HTR-8/SVneo (cell line): ENCODE data around the gene RNF43.
A peak's percentile ranks its signal among the peaks of the same experiment; 100 is the strongest.

Source experiments
- DNase-seq: peaks from one replicate; pipeline ENCODE4 v3.0.0; 2011; ENCODE audit warnings: low spot score, mixed read lengths; ENCODE audit not compliant: insufficient read length
- FAIRE-seq: peaks from 2 replicates; lab custom pipeline; 2011; peaks lifted over from hg19 to GRCh38; lab: Jason Lieb, UNC

Gene RNF43

DNA sequence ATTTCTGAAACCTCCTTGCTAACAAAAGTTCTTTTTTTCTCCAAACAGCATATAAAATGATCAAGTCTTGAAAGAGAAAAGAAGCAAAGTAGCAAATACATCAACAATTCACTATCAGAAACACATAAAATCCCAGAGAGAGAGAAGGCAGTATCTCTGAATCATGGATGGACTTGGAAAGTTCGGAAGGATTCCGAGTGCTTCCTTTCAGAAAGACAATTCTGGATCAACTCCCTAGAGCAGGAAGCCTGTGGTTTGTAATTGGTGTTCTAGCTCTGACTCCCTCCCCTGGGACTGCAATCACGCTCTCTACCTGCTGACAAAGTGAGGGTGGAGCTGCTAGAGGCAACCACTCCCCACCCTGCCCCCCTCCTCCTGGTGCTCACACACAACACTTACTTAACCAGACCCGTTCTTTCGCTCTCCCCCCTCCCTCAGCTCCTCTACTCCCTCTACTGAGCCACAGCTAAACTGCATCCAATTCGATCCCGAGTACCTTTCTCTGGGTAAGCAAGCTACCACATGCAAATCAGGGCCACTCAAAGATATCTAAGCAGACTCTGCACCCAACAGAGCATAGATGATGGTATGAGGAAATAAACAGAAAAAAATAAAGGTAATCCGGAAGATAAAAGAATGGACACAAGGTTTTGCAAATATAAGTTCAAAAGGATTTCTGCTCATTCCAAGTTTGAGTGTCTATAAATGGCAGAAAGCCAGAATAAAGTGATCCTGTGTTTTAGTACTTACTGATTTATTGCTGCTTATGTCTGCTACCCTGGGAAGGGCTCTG lies at the start of gene RNF43:
Gene RNF43, minus strand, starts transcription at position 235 of the 793 bp plus-strand sequence. CDS start 1,957 bp downstream, outside the sequence.
- DNase-seq (peak; percentile 95), FAIRE-seq (peak; percentile 97)

DNA sequence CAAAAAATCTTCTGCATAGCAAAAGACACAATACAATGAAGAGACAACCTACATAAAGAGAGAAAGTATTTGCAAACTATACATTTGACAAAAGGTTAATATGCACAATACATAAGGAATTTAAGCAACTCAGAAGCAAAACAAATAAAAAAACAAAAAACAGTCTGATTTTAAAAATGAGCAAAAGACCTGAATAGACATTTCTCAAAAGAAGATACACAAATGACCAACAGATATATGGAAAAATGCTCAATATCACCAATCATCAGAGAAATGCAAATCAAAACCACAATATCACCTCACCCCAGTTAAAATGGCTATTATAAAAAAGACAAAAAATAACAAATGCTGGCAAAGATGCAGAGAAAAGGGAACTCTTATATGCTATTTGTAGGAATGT lies 38.2 kb upstream of the RNF43 start:
- no peak for FAIRE-seq

DNA sequence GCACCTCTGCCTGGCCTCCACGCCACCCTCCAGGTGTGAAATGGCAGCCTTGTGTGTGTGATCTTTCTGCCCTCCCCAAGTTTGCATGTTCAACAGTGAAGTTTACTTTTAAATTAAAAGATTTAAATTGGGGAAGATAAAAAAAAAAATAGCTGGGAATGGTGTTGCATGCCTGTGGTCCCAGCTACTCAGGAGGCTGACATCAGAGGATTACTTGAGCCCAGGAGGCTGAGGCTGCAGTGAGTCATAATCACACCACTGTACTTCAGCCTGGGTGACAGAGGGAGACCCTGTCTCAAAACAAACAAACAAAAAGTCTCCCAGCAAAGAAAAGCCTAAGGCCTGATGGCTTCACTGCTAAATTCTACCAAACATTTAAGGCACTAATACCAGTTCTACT lies 35.4 kb upstream of the RNF43 start:
- FAIRE-seq (no peak), DNase-seq (no peak)

More for the DNA sequence above, 38.2 kb upstream of the RNF43 start:
- no peak for DNase-seq

DNA sequence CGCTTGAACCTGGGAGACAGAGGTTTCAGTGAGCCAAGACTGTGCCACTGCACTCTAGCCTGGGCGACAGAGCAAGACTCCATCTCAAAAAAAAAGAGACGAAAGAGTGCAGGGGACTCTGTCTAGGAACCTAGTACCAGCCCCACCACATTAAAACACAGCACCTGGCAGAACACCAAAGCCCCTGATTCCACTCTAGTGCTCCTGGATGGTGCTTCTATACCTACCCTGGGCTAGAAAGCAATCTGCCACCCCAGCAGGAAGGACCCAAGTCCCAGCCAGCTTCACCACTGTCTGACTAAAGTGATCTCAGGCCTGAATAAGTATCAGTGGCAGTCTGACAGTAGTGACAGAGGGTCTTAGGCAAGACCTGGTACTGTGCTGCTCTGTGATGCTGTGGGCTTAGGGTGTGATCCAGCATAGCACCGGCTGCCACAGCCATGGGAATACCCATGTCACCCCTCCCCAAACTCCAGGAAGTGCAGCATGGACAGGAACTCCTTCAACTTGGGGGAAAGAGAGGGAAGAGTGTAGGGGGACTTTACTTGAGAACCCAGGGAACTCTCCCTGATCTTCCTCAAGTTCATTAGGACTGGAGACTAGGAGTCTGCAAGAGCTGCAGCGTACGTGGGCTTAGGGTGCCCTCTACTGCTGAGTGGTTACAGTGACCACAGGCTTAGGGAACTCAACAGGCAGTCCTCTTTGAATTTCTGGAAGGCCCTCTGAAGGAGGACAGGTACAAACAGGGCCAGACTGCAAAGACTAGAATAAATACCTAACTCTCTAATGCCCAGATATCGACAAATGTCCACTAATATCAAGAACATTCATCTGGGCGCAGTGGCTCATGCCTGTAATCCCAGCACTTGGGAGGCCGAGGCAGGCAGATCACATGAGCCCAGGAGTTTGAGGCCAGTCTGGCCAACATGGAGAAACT lies 30.0 kb upstream of the RNF43 start:
- FAIRE-seq, result peak; percentile 83
- DNase-seq, result peak; percentile 91

DNA sequence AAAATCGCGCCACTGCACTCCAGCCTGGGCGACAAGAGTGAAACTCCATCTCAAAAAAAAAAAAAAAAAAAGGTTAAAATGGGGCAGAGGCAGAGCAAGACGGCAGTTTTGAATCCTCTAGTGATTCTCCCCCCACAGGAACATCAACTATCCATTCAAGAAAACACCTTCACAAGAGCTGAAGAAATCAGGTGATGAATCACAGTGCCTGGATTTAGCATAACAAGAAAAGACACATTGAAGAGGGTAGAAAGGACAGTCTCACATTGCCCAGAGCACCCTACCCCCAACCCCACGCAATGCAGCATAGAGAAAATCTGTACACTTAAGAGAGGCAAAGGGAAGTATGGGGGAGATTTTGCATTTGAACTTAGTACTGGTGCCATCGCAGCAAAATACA lies 28.8 kb upstream of the RNF43 start:
- no peak for DNase-seq
- FAIRE-seq, result peak; percentile 48

DNA sequence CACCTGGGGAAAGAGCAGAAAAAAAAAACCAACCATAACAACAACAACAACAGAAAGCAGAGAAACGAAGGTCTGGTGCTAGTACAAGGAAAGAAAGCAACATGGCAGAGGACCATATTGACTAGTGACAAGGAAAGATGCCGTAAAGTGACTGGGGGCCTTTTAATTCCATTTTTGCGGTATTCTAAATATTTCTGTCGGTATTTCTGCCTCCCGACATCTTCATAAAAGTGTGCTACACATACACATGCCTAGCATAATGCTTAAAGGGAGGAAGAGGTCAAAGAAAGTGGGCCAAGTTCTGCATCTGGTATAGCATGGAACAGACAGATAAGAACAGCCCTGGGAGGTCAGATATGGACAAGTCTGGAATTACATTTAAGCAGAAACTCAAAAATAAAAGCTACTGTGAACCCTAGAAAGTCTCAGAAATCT lies 19.5 kb upstream of the RNF43 start:
- DNase-seq, result no peak
- FAIRE-seq, result no peak

DNA sequence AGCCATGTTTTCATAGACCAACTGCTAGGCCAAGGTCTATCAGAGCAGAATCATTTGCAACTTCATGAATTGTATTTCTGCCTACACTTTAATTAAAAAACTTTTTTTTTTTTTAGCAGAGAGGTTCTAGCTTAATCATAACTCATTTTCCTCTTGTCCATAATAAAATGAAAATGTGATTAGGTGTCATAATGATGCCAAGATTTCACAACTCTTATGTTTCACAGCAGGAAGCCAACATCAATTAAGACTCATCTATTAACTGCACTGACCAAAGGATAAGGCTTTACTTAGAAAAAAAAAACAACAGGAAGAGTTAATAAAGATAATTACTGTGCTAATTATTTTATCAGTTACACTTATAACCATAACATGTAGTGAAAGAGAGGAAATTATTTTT lies 18.9 kb upstream of the RNF43 start:
- DNase-seq (no peak), FAIRE-seq (peak; percentile 23)

DNA sequence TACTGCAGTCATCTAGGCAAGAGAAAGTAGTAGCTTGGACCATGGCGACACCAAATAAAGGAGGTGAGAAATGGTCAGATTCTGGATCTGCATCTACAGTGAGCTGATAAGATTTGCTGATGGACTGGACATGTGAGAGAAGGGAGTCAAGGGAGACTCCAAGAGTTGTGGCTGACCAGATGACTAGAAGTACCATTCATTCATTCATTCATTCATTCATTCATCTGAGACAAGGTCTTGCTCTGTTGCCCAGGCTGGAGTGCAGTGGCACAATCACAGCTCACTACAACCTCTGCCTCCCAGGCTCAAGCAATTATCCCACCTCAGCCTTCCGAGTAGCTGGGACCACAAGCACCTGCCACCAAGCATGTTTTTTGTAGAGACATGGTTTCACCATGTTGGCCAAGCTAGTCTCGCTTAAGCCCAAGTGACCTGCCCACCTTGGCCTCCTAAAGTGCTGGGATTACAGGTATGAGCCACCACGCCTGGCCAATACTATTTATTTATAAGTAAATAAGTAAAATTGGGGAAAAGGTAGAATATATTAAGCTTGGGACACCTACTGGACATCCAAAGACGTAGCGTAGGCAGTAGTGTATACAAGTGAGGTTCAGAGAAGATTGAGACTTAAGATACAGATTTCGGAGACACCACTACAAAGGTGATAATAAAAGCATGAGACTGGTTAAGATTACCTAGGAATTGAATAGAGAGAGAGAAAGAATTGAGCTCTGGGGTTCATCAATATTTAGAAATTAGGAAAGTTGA lies 15.7 kb upstream of the RNF43 start:
- DNase-seq (no peak), FAIRE-seq (peak; percentile 67)

DNA sequence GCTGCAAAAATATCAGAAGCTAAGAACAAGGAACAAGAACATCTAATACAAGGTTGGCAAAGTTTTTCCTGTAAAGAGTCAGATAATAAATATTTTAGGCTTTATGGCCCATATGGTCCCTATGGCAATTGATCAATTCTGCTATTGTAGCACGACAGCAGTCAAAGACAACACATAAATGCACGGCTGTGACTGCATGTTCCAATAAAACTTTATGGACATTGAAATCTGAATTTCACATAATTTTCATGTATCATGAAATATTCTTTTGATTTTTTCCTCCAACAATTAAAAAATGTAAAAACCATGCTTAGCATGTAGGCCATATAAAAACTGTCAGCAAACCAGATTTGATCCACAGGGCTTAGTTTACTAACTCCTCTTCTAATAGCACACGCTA lies 10.5 kb upstream of the RNF43 start:
- FAIRE-seq, result peak; percentile 38

DNA sequence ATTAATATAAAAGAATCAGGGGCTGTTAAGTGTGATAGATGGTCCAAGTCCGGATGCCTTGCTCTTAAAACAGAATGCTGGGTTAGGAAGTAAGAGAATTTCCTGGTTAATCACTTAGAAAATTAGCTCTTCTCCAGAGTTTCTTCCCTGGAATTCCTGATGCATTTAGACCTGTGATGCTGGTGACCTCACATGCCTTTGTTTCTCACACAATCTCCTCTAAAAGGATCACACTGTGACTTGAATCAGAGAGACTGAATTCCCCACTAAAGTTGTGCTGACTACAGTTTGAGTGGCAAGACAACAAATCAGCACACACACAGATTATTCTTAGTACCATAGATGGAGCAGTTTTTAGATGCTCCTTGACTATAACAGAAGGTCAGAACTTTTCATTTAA lies 4.4 kb upstream of the RNF43 start:
- no peak for DNase-seq
- no peak for FAIRE-seq

More for the DNA sequence above, 10.5 kb upstream of the RNF43 start:
- DNase-seq, result no peak

DNA sequence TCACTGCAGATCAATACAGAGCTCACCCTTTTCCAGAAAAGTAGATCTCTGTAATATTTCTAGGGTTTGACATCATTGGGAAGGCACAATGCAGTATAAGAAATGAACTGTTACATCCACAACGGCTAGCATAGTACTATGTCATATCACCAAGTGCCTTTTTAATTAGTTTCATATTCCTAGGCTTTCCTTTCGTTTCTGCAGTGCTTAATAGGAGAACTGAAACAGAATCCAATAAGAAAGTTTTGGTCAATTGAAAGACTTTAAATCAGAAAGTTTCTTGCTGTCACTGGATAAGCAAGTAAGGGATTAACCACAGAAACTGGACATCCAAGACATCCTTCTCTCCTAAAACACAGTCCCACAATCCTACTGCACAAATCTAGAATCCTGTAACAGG lies 3.5 kb upstream of the RNF43 start:
- no peak for DNase-seq
- no peak for FAIRE-seq

DNA sequence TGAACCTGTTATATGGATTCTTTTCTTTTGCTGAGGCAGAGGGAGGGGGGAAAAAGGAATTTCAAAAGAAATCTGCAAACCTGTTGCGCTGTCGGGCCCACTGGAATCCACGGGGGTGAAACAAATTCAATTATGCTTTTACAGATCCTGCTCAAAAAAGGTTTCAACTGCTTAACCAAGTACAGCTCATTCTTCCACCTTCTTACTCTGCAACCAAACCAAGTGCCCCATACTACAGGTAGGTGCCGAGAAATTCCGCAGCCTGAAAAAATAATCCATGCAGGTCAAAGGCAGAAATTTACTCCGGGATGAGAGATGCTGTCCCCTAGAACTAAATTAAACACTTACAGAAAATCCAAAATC lies 416 bp downstream of the RNF43 start:
- FAIRE-seq, result peak; percentile 23
- DNase-seq, result no peak

DNA sequence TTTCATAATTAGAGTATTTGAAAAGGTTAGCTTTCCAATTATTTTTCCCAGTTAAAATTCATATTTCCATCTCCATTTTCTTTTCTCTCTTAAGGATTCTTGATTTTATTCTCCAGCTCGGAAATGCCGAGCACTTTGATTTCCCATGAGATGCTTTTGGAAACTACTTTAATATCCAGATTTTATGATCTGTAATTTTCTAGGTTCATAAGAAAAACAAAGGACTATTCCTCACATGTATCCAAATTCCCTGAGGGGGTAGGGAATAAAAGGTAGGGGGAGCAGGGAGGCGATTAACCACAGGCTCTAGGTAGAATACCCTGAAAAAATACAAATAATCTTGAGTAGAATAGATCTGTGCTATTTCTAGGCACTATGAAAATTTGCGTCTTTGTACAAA lies 938 bp downstream of the RNF43 start:
- DNase-seq (no peak), FAIRE-seq (no peak)

DNA sequence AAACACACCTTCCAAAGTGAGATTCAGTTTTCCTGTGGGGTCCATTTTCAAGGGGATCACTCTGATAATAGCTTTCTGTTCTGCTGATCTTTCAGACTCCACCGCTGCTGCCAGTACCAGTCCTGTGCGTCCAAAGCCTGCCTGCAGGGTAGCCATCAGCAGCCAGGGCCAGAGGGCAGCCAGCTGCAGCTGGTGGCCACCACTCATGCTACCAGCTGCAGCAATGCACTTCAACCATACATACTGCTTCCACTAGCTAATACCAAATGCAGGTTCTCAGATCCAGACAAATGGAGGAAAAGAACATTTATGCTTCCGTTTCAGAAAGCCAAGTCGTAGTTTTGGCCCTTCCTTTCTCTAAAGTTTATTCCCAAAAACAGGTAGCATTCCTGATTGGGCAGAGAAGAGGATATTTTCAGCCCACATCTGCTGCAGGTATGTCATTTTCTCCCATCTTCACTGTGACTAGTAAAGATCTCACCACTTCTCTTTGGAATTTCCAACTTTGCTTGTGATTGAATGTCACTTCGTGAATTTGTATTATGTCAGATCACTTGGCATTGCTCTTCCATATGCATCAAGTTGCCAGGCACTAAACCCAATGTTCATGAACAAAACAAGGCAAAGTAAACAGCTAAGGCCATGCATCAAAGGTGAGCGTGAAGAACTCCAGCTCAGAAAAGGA lies 1.8 kb downstream of the RNF43 start:
- DNase-seq (no peak), FAIRE-seq (peak; percentile 90)

DNA sequence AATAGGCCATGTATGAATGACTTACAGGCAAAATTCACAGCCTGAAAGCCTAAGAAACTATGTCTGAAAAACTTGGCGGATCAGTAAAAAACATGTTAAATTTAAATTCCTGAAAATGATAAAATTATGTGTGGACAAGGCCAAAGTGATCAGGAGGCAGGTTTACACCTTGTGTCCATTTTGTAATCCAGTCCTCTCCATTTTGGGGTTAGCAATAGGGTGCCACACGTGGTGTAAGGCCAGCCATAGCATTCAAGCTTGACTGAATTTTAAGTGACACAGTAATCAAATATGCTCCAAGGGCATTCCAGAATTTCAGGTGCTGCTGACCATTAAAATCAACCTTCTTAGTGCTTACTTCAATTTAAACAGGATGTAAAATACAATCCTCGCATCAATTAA lies 2.7 kb downstream of the RNF43 start:
- FAIRE-seq (no peak), DNase-seq (no peak)

DNA sequence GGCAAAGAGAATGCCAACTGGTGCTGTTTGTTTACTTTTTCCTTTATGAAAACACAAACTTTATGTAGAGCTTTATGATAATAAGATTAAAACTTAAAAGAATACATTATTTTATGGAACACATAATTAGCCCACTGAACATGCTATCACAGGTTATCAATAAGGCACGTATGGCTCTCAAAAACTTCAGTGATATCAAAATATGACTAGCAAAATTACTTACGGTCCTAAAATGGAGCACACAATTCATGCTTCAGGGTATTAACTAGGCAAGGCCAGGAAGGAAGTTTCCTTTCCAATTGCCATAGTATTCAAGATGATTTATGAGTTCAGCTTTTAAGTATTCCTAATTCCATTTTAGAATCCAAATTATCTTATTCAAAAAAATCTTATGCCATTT lies 3.6 kb downstream of the RNF43 start:
- no peak for FAIRE-seq
- DNase-seq, result no peak

DNA sequence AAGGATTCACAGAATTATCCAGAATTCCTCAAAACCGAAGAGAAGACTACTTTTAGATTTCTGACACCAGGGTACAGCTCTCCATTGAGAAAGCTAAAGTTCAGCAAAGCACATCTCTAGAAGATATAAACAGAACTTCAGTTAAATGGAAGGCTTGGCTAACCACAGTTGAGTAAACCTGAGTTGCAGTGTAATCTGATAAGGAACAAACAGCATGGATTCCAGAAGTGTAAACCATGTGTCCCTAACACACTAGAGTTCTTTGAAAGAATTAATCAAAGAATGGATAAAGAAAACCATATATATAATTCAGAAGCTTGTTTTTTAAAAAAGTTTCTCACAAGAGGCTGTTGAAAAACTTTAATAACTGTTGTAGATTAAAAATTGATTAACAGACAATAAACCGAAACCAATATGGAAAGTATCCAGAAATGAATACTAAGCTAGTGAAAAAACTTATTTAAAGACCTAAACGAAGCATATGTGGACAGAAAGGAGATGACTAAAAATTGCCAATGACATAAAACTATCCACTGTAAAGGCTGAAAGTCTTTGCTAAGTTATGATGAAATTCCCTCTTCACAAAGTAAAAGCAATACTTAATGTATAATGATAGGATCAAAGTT lies 4.3 kb downstream of the RNF43 start:
- FAIRE-seq (no peak), DNase-seq (no peak)

DNA sequence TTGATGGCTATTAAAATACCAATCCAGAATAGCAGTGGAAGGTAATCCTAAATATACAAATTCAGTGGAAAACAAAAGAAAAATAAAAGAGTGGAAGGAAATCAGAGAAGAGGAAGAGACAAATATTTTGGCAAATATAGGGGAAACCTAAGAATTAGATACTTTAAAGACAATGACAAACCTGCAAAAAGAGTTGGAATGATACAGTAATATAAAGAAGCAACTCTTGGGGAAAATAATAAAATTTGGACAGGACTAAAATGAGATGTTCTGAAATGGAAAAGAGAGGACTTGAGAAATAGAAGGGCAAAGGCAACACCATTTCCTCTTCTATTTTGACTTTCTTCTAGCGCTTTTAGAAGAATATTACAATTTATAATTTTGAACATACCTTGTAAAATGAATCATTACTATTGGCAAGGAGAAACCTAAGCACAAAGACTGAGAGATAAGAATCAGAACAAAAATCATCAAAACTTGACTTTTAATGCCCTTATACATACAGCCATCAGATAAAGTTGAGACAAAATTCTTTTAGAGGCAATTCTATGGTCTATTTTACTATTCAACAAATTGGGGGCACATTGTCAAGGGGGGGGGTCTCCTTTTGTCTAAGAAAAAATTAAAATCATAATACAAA lies 5.2 kb downstream of the RNF43 start:
- no peak for FAIRE-seq

DNA sequence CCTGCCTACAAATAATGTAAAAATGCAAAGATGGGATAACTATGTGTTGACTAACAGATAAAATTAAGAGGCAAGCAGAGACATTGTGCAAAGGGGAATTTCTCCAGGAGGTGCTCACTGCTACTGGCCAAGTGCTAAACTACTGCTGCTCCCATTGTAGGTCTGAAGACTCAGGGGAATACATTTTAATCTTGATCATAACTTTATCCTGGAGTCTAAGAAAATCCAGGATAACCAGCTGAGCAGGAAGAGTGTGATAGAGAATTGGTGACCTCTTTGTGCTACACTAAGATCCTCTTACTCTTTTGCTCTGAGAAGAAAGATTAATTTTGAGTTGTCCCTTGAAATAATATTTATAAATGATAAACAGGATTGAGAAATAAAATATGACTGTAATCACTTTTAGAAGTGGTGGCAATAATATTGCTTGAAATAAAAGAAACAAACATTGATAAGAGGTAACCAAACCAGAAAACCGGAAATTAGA lies 5.9 kb downstream of the RNF43 start:
- no peak for FAIRE-seq
- DNase-seq, result no peak

More for the DNA sequence above, 5.2 kb downstream of the RNF43 start:
- DNase-seq, result no peak
